HG02678 (cell line): Measurements from ENCODE around the gene BCAM.
"Not testable (repeated sequence)": the region's sequence is repeated elsewhere in the genome, so short reads cannot be mapped to it uniquely, and the experiment has no call there.

ENCODE experiments used
- ATAC-seq: cut with Tn5 transposase; IDR thresholded peaks from one replicate; pipeline ENCODE4 v1.9.1; 2021; ENCODE audit warnings: mild to moderate bottlenecking, moderate library complexity; ENCODE audit not compliant: unreplicated experiment

Gene BCAM

DNA sequence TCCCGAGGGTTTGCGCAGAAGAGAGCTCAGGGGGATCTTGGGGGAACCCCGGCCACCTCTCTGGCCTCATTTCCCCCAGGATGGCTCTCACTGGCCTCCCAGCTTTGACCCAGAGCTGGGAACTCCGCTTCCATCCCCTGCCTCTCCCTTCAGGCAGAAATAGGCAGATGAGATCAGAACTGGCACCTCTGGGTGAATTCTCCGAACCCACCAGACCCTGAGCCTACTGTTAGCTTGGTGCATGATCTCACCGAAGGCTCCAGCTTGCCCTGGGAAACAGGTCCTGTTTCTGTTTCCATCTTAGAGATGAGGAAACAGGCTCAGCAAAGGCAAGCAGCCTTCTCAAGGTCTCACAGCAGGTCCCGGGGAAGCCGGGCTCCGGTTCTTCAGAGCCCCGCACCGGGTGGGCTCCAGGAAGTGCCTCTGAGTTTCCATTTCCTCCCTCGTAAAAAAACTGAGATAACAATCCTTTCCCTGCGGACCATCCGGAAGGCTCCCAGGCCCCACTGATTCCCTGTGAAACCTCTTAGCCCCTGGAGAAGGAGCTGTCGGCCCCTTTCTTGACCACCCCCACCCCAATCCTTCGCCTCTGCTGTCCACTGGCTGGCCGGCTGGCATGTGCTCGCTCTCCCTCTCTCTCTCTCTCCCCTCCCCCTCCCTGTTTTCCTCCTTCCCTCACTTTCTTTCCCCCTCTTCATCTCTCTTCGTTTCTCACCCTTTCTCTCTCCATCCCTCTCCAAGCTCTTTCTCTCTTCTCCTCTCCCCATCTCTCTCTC, 39.3 kb downstream of the BCAM start:
- ATAC-seq, result no peak

GRCh38 chr19:44848812-44849447, 40.0 kb downstream of the BCAM start:
- ATAC-seq, result no peak

DNA sequence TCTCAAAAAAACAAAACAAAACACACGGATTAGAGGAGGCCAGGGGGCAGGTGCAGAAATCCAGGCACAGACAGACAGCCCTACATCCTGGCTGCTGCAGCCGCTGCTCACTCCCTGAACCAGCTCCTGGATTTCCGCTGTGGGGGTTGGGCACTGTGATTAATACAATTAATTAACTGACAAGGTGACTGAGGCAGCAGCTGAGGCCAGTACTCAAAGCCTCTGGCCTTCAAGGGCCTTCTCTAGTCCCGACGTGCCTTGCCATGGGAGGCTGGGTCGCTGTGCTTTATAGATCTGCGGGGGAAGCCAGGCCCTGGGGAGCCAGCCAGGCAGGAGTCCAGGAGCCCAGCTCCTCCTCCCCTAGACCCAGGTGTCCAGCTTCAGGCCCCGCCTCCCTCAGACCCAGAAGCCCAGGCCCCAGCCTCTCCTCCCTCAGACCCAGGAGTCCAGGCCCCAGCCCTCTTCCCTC, 41.8 kb downstream of the BCAM start:
- no peak for ATAC-seq

DNA sequence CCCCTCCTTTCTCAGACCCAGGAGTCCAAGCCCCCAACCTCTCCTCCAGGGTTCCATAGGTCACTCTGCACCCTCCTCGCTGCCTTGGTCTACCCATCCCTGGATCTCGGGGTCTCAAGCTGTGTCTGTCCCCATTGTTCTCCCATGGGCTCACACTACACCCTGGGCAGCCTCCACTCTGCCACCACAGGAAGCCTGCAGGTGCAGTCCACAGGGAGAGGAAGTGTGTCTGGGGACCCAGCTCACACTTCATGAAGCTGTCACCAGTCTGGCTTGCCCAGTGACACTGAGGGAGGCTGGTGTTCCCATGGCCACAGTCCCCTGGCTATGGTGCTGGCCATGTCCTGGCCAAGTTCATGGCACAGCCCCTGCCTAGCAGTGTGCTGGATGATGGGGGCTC, 42.5 kb downstream of the BCAM start:
- ATAC-seq, result no peak

DNA sequence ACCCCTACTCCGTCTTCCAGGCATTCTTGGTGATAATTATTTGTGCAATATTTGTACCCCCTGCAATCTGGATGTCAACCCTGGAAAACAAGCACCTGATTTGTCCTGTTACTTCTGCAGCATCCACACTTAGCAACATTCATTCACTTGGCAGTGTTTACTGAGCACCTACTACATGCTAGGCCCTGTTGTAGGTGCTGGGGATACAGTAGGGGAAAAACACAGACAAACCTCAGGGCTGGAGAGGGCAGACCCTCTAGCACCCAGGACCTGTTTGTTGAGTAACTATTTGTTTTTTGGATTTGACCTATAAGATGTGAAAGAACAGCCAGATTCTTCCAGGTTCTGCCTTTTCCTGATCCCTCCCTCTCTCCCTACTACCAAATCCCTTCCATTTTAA, 46.7 kb downstream of the BCAM start:
- ATAC-seq, result no peak

DNA sequence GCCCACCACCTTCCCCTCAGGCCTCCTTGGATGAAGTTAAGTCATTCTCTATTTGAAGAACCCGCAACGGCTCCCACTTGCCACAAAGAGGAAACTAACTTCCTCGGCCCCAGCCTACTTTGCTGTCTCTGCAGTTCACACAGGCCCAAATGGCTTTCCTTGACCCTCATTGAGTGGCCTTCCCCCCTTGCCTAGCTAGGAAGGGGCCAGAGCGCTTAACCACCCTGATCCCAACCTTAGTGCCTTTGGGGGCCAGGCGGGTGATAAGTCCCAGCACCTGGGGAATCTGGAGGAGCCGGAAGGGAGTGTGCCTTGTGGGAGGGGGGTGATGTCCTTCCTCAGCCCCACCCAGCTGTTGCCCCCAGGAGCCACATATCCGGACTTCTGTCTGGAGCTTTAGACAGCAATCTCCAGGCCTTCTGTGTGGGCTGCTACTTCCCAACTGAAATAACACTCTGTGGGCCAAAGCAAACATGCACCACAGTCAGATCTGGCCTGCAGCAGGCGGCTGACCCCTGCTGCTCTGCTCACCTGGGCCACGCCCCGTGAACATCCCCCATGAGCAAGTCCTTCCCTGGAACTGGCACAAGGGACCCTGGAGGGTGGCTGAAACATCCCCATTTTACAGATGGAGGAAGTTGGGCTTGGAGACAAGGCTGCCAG, 47.6 kb downstream of the BCAM start:
- no peak for ATAC-seq

- no peak for ATAC-seq
Measured at GRCh38 chr19:44857837-44858236, 48.9 kb downstream of the BCAM start.

DNA sequence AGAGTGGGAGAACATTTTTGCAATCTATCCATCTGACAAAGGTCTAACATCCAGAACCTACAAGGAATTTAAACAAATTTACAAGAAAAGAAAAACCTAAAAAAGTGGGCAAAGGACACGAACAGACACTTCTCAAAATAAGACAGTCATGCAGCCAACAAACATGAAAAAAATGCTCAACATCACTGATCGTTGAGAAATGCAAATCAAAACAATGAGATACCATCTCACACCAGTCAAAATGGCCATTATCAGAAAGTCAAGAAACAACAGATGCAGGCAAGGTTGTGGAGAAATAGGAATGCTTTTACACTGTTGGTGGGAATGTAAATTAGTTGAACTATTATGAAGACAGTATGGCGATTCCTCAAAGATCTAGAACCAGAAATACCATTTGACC, 52.7 kb downstream of the BCAM start:
- ATAC-seq, result not testable (repeated sequence)

- ATAC-seq, result no peak
Measured at GRCh38 chr19:44863990-44864389, 55.1 kb downstream of the BCAM start.

DNA sequence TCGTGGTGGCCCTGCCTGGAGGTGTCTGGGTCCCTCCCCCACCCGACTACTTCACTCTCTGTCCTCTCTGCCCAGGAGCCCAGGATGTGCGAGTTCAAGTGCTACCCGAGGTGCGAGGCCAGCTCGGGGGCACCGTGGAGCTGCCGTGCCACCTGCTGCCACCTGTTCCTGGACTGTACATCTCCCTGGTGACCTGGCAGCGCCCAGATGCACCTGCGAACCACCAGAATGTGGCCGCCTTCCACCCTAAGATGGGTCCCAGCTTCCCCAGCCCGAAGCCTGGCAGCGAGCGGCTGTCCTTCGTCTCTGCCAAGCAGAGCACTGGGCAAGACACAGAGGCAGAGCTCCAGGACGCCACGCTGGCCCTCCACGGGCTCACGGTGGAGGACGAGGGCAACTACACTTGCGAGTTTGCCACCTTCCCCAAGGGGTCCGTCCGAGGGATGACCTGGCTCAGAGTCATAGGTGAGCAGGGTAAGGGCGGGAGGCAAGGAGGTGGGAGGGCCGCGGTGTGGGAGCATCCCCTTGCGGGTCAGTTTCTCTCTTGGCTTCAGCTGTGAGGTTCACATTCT, 56.4 kb downstream of the BCAM start:
- no peak for ATAC-seq

DNA sequence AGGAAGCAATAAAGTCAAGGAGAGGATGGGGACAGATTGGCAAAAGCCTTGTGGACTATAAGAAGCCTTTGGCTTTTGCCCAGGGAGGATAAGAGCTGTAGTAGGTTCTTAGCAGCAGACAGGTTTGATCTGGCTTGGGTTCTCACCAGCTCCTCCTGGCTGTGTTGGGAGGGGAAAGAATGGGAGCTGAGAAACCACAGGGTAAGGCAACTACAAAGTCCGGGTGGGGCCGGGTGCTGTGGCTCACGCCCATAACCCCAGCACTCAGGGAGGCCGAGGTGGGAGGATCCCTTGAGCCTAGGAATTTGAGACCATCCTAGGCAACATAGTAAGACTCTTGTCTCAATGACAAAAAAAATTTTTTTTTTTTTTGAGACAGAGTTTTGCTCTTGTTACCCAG, 57.8 kb downstream of the BCAM start:
- no peak for ATAC-seq

DNA sequence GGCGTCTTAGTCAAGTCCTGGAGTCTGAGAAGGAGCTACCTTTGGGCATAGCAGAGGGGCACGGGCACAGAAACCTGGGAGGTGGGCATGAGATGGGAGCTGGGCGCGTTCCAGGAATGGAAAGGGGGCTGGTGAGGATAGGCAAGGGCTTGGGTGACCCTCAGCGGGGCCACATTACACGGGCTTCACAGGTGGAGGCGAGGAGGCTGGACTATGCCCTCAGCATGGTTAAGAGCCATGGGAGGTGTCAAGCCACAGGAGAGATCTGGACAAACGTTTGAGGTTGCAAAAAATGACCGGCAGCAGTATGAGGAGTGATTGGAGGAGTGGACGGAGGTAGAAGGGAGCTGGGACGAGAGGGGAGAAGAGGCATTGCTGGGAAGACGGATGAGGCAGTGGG, 58.7 kb downstream of the BCAM start:
- ATAC-seq, result no peak

DNA sequence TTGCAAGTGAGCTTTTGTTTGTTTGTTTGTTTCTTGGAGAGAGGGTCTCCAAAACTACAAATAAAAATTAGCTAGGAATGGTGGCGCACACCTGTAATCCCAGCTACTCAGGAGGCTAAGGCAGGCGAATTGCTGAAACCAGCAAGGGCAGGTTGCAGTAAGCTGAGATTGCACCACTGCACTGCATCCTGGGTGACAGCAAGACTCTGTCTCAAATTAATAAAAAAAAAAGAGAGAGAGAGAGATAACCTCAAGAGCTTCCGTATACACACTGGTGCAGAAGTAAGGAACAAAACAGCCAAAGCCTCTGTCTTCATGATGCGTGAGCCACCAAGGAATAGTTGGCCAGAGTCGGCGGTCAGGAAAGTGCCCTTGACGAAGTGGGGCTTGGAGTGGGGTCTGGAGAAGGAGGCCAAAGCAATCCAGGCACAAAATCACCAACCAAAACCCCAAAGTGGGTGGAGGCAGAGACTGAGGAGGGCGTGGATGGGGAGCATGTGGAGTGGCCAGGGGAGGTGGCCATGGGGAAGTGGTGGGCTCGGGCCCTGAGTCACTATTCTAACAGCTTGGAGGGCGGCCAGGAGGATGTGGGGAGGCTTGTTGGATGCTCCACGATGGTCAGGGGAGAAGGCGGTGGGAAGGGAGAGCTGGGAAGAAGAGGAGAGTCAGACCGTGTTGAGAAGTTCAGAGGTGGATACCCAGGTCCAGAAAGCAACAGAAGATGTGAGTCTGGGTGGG, 61.0 kb downstream of the BCAM start:
- no peak for ATAC-seq
